Measurements from ENCODE around the gene PSMG4.

PSMG4 gene

GRCh38 chr6:3277851-3278416 lies 19.2 kb downstream of the PSMG4 start:
- DNase-seq: no peak

- DNase-seq: no peak
Measured at GRCh38 chr6:3278691-3279090, 19.9 kb downstream of the PSMG4 start.

GRCh38 chr6:3280091-3280490 lies 21.3 kb downstream of the PSMG4 start:
- no peak for DNase-seq

GRCh38 chr6:3280866-3281465 lies 22.2 kb downstream of the PSMG4 start:
- no peak for DNase-seq

GRCh38 chr6:3281631-3282475 lies 23.1 kb downstream of the PSMG4 start:
- no peak for DNase-seq

GRCh38 chr6:3282476-3283236 lies 23.9 kb downstream of the PSMG4 start:
- no peak for DNase-seq

DNA sequence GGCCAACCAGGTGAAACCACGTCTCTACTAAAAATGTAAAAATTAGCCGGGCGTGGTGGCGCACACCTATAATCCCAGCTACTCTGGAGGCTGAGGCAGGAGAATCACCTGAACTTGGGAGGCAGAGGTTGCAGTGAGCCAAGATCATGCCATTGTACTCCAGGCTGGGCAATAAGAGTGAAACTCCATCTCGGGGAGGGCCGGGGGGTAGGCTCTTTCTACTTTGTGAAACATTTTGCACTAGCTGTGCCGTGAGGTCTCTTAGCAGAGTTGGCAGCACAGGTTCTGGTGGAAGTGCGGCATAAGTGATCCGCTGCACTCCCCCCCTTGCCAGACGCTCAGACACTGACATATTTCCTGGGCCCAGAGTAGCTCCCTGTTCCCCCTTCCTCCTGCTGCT lies 24.5 kb downstream of the PSMG4 start:
- DNase-seq: no peak

DNA sequence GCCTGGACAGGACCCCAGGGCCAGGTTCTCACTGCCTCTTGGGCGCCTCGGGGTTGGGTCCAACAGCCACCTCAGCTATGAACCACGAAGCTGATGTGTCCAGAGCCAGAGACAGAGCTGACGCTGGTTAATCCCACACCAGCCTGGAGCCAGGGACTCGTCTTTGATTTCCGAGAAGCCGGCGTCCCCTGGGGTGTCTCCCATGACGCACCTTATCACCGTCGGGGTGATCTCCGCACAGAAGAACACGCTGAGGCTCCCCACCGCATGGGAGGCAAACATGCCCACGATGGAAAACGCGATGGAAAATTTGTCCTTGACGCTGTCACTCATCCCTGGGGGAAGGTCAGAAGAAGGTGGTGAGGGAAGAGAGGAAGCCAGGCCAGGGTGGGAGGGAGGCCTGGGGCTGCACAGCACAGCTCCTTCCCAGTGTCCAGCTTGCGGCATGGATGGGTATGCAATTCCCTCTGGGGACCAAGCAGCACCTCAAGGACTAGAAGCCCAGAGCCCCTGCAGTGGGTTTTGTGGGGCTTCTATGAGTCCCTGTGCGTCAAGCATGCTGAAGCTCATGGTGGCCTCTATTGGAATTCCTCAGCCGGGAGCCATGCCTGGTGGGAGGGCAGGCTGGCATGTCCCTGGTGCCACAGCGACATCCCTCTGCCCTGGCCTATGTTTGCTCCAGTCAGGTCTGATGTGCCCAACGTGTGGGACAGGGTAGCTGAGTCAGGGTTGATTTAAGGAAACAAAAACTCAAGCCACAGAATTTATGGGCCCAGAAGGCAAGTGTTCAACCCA lies 25.1 kb downstream of the PSMG4 start:
- DNase-seq: no peak

- DNase-seq: no peak
Measured at GRCh38 chr6:3284436-3284876, 25.7 kb downstream of the PSMG4 start.

- DNase-seq: no peak
Measured at GRCh38 chr6:3285049-3285639, 26.4 kb downstream of the PSMG4 start.

- no peak for DNase-seq
Measured at GRCh38 chr6:3285732-3286131, 27.0 kb downstream of the PSMG4 start.

- DNase-seq: no peak
Measured at GRCh38 chr6:3286641-3287171, 28.0 kb downstream of the PSMG4 start.

DNA sequence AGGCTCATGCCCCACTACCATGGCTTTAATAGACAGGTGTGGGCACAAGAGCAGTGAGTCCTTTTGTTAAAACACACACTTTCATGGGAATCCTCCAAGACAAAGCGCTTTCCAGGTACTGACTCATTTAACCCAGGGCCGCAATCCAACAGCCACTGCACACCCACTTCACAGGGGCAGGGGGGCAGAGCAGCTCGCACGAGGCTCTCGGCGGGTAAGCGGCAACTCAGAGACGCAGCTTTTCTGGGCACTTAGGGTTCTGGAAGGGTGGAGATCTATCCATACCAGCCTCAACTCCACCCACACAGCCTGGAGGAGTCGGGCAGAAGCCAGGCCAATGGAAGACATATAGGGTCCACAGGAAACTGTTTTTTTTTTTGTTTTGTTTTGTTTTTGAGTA lies 28.6 kb downstream of the PSMG4 start:
- no peak for DNase-seq

DNA sequence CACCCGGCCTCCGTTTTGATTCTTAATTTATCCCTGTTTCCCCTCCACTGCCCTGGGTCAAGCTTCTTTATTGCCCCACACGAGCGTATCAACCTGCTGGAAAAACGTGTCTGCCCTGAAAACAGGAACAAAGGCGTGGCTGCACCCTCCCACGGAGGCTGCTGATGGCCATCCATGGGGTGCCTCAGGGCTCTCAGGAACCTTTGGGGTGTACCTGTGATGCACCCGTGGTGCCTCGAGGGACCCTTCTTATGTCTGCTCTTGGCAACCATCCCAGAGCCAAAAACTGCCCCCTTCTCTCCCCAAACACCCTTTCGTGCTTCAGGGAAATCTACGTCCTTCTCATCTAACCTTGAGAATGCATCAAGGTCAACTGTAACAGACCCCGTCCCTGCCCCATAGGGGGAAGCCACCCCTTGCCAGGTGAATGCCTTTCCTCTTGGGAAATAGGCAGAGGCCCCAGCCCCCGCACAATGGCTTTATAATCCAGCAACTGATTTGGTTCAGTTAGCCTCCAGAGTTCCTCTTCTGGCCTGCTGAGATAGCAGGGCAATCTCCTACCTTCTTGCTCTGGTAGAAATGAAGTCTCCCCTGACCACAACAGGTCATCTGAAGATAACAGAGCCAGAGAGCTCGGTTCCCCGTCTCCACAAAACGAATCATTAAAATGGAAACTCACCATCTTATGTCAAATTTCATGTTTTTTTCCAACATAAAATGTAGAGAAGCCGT lies 29.4 kb downstream of the PSMG4 start:
- DNase-seq: no peak

DNA sequence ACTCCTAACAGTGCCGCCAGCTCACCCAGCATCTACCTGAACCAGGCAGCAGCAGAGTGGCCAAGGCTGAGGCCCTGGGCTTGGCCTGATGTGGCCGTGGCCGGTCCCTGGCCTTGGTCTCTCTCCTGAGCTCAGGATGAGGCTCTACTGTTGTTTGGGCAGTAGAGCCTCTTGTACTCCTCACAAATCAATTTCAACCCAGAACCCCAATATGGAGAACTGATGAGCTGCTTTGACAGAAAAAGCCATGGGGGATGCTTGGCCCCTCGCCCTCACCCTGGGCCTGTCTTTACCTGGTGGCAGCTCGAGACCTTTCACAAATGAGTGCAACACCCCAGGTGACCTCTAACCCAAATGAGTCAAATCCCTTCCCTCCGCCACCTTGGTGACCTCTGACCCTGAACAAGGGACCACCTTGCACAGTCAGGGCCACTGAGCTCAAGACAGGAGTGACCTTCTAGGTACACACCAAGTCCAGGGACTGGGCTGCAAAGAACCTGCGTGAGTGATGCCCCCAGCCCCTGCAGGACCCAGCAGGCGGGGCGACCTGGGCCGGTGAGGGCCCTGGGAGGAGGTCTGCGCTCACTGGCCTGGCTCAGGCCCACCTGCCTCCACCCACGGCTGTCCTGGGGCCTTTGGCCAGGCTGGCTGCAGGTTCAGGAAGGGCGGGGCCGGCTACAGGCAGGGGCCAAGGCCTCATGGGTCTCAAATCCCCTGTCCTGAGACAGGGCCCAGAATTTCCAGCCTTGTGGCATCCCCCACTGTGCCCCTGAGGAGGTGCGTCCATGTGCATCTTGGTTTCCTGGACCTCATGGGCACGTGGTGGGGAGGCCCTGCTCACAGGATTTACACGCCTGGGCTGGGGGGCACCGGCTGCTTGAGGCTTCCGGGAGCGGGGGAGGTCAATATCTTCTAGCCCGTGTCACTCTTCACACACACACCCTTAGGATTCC lies 30.2 kb downstream of the PSMG4 start:
- DNase-seq: no peak

DNA sequence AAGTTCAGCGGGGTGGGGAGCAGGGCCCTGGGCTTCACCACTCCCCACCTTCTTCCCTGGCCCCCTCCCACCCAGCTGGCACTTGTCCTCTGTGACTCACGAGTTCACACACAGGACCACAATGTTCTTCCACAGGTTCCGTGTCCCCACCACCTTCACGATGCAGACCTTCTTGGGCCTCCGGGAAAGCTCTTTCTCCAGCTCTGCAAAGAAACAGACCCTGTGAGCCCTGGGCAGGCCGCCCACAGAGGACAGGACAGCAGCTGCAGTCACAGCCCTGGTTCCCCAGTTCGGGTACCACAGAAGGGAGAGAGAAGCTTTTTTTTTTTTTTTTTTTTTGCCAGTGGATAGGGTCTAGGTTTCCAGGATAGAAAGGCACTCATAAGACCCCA lies 30.9 kb downstream of the PSMG4 start:
- DNase-seq: no peak

DNA sequence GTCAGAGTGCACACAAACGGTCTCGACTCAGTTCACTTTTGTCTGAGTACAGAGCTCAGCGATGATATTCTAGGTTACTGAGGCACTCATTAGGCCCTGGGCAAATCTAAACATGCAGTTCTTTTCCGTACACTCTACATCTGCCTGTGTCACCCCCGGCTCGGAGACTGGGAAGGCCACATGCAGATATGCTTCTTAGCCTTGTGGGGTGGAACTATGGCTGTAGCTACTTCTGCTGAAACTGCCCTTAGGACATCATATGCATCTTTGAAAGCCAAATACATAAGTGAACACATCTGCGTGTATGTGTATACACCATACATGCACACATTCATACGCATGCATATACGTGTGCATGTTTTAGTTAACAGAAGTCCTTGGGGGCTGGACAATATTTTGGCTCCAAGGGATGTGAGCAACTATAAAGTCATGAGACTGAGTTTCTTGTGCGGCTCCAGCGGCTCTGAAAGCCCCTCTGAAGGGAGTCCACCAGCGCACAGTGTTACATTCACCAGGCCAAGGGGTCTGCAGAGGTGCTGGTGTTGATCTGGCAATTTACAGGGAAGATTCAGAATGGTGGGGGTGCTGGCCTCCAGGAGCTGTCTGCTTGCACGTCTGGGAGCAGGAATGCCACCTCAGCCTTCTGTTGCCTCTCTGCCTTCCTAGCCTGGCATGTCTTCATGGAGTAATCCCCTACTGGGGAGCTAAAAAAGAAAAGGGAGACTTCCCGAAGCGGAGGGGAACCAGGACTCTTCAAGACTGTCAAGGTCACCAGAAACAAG lies 31.6 kb downstream of the PSMG4 start:
- DNase-seq: no peak

DNA sequence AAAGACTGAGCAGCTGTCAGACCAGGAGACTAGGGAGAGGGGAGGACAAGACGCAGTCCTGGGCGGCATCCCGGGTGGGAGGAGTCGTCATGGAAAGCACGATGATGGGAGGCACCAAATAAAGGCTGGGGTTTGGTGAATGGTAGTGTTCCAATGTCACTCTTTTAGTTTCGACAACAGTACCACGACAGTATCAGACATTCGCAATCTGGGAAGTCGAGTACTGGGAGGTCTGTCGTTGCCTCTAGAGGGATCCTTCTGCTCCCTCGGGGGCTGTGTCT lies 32.1 kb downstream of the PSMG4 start:
- no peak for DNase-seq

DNA sequence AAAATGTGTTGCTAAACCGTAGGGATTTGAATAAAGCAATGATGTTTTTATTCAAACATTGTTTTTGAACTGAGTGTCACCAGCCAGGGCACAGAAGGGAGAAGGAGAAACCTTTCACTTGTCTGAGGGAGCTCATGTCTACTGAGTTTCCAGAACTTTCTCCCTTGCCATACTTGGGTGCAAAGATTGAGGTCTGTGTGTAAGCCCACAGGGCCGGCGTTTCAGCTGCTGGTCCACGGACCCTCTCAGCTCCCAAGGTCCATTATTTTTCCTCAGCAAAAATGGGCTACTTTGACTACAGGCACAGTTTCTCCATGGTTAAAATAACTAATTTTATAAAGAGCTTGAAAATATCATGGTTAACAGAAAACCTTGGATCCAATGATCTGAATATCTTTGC lies 32.6 kb downstream of the PSMG4 start:
- DNase-seq: no peak

- no peak for DNase-seq
Measured at GRCh38 chr6:3291987-3292386, 33.2 kb downstream of the PSMG4 start.
